H9 (cell line): ENCODE data around the gene KRT28. TPM values are rescaled to one million over a fixed set of nuclear protein-coding genes. Genes with fewer than 3 reads are reported as not detected.

Experiments
- DNase-seq: peaks from one replicate; pipeline ENCODE4 v3.0.0-alpha.2; 2017
- H2AFZ ChIP-seq: one replicate; pipeline ENCODE4 v1.6.1; 2013; ENCODE audit warnings: mild to moderate bottlenecking, low read length, control low read depth, moderate library complexity
- H2AK5ac ChIP-seq: 2 replicates; pipeline ENCODE4 v1.6.1; 2013; ENCODE audit warnings: low read length, control low read depth, mixed read lengths; ENCODE audit not compliant: insufficient read length
- H2BK120ac ChIP-seq: one replicate; pipeline ENCODE4 v1.6.1; 2013; ENCODE audit warnings: low read depth, mild to moderate bottlenecking, low read length, control low read depth, inconsistent platforms; ENCODE audit not compliant: poor library complexity, severe bottlenecking
- H2BK12ac ChIP-seq: 2 replicates; pipeline ENCODE4 v1.6.1; 2013; ENCODE audit warnings: low read length, control low read depth, mixed read lengths, low read depth; ENCODE audit not compliant: insufficient read length
- H2BK15ac ChIP-seq: 2 replicates; pipeline ENCODE4 v1.6.1; 2013; ENCODE audit warnings: low read depth, low read length, control low read depth
- H2BK20ac ChIP-seq: one replicate; pipeline ENCODE4 v1.6.1; 2013; ENCODE audit warnings: low read depth, mild to moderate bottlenecking, low read length, control low read depth, inconsistent platforms; ENCODE audit not compliant: poor library complexity, severe bottlenecking
- H2BK5ac ChIP-seq: 2 replicates; pipeline ENCODE4 v1.6.1; 2013; ENCODE audit warnings: low read length, control low read depth, mixed read lengths; ENCODE audit not compliant: insufficient read length
- H3K14ac ChIP-seq: 2 replicates; pipeline ENCODE4 v1.6.1; 2013; ENCODE audit warnings: low read length, control low read depth; ENCODE audit not compliant: insufficient read depth
- H3K18ac ChIP-seq: 2 replicates; pipeline ENCODE4 v1.6.1; 2013; ENCODE audit warnings: low read depth, mild to moderate bottlenecking, mixed read lengths, low read length, control low read depth; ENCODE audit not compliant: insufficient read length
- H3K23ac ChIP-seq: 2 replicates; pipeline ENCODE4 v1.6.1; 2013; ENCODE audit warnings: low read length, control low read depth, mixed read lengths, low read depth; ENCODE audit not compliant: insufficient read length
- H3K23me2 ChIP-seq: 2 replicates; pipeline ENCODE4 v1.6.1; 2013; ENCODE audit warnings: low read depth, mild to moderate bottlenecking, mixed read lengths, low read length, control low read depth; ENCODE audit not compliant: insufficient read length, poor library complexity, severe bottlenecking
- H3K27ac ChIP-seq: 2 replicates; pipeline ENCODE4 v1.5.1; 2013; ENCODE audit warnings: low read length, control low read depth, mixed read lengths, low read depth; ENCODE audit not compliant: insufficient read length
- H3K27me3 ChIP-seq: 2 replicates; pipeline ENCODE4 v1.6.1; 2013; ENCODE audit warnings: low read length, control low read depth, inconsistent platforms; ENCODE audit not compliant: insufficient read depth
- H3K4ac ChIP-seq: 2 replicates; pipeline ENCODE4 v1.6.1; 2013; ENCODE audit warnings: low read depth, mild to moderate bottlenecking, control low read depth, inconsistent platforms, low read length, moderate library complexity
- H3K4me1 ChIP-seq: 2 replicates; pipeline ENCODE4 v1.6.1; 2013; ENCODE audit warnings: low read length, control low read depth, inconsistent platforms; ENCODE audit not compliant: insufficient read depth
- H3K4me2 ChIP-seq: 2 replicates; pipeline ENCODE4 v1.6.1; 2013; ENCODE audit warnings: low read length, control low read depth, mixed read lengths; ENCODE audit not compliant: insufficient read length, insufficient read depth
- H3K56ac ChIP-seq: 2 replicates; pipeline ENCODE4 v1.6.1; 2013; ENCODE audit warnings: low read depth, mild to moderate bottlenecking, mixed read lengths, low read length, control low read depth; ENCODE audit not compliant: insufficient read length
- H3K79me1 ChIP-seq: 2 replicates; pipeline ENCODE4 v1.6.1; 2013; ENCODE audit warnings: low read depth, mild to moderate bottlenecking, moderate library complexity, low read length, control low read depth, inconsistent platforms; ENCODE audit not compliant: insufficient read depth, poor library complexity, severe bottlenecking
- H3K79me2 ChIP-seq: 2 replicates; pipeline ENCODE4 v1.6.1; 2013; ENCODE audit warnings: low read length, control low read depth, inconsistent platforms; ENCODE audit not compliant: insufficient read depth
- H3K9ac ChIP-seq: 2 replicates; pipeline ENCODE4 v1.6.1; 2013; ENCODE audit warnings: low read length, control low read depth, mixed read lengths; ENCODE audit not compliant: insufficient read length; ENCODE audit errors: extremely low read depth
- H3K9me3 ChIP-seq: one replicate; pipeline ENCODE4 v1.6.1; 2013; ENCODE audit warnings: low read depth, low read length, inconsistent platforms; ENCODE audit not compliant: control insufficient read depth
- H3T11ph ChIP-seq: one replicate; pipeline ENCODE4 v1.6.1; 2013; ENCODE audit warnings: mild to moderate bottlenecking, low read length, control low read depth, inconsistent platforms
- H4K20me1 ChIP-seq: one replicate; pipeline ENCODE4 v1.6.1; 2013; ENCODE audit not compliant: control insufficient read depth, insufficient read length, insufficient read depth
- H4K5ac ChIP-seq: 2 replicates; pipeline ENCODE4 v1.6.1; 2013; ENCODE audit warnings: low read depth, mild to moderate bottlenecking, mixed read lengths, low read length, control low read depth; ENCODE audit not compliant: insufficient read length
- H4K8ac ChIP-seq: replicated peaks from 2 replicates; pipeline ENCODE4 v1.6.1; 2013; ENCODE audit warnings: low read length, control low read depth, mixed read lengths, low read depth; ENCODE audit not compliant: insufficient read length
- H4K91ac ChIP-seq: 2 replicates; pipeline ENCODE4 v1.6.1; 2013; ENCODE audit warnings: low read depth, mild to moderate bottlenecking, moderate library complexity, mixed read lengths, low read length, control low read depth; ENCODE audit not compliant: insufficient read length
- H3K27ac Mint-ChIP-seq, 3 experiments: 2 replicates in 2 of 3; 3 replicates in 1 of 3; pipeline ENCODE4 v1.8.0; 2020 to 2021; ENCODE audit warnings: mixed read lengths in 3 of 3, mild to moderate bottlenecking in 1 of 3, moderate library complexity in 1 of 3
- H3K27me3 Mint-ChIP-seq: 2 replicates; pipeline ENCODE4 v1.8.0; 2021; ENCODE audit warnings: low read depth, mild to moderate bottlenecking, moderate library complexity, mixed read lengths
- H3K36me3 Mint-ChIP-seq, 3 experiments: 2 replicates in 2 of 3; 3 replicates in 1 of 3; pipeline ENCODE4 v1.8.0; 2020 to 2021; ENCODE audit warnings: low read depth in 3 of 3, mixed read lengths in 3 of 3; ENCODE audit not compliant: insufficient read depth in 1 of 3
- H3K4me1 Mint-ChIP-seq, 2 experiments: 2 replicates each; pipeline ENCODE4 v1.8.0; 2020; ENCODE audit warnings: mixed read lengths in 2 of 2
- H3K4me3 Mint-ChIP-seq, 2 experiments: 2 replicates in 1 of 2; 3 replicates in 1 of 2; pipeline ENCODE4 v1.8.0; 2020 to 2021; ENCODE audit warnings: mild to moderate bottlenecking in 2 of 2, mixed read lengths in 2 of 2, moderate library complexity in 1 of 2
- H3K9me3 Mint-ChIP-seq, 2 experiments: 2 replicates in 1 of 2; 3 replicates in 1 of 2; pipeline ENCODE4 v1.8.0; 2020; ENCODE audit warnings: mild to moderate bottlenecking in 2 of 2, mixed read lengths in 2 of 2, moderate library complexity in 1 of 2
- WGBS: extraction: QIAGEN DNeasy Blood & Tissue Kit; methylation state at CpG from one replicate; pipeline ENCODE4 v1.1.7; 2013; ENCODE audit warnings: missing lambda C conversion rate, low lambda C conversion rate, mixed read lengths; ENCODE audit not compliant: insufficient read length; ENCODE audit errors: extremely low coverage; 5-methylcytosine and 5-hydroxymethylcytosine counted together
- total RNA-seq: library from RNA; stranded (reverse); gene quantifications from 2 replicates; pipeline ENCODE4 v1.2.1, GENCODE V29; 2021
- TF ChIP-seq, protein P1 (sequence below): fragments of 200-600 bp; sonication (generic); conservative IDR thresholded peaks from 3 replicates; pipeline ENCODE4 v1.8.0; 2021; ENCODE audit warnings: antibody characterized with exemption, mild to moderate bottlenecking

KRT28 gene
- total RNA-seq, 1 experiment from 2014 or later, result not detected

DNA sequence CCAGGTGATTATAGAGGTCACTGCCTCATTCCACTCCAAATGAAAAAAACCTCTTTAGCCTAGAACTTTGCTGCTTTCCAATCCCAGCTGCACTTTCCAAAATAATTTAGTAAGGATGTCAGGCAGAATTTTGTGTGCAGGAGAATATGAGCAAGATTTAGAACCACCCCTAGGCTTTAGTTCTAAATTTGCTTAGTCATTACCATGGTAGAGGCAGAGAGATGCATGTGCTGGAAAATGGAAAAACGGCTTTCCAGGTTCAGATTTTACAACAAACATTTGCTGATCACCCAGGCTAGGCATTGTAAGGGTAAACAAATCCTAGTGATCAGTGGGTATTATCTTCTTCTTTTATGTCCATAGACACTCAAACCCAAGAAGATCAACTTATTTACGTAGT, 34.1 kb downstream of the KRT28 start:
- no peak overlapping the region for H3K27ac Mint-ChIP-seq
- Histone ChIP-seq H2AK5ac (no peak overlapping the region), H4K5ac (no peak overlapping the region), H3K56ac (no peak overlapping the region), H2BK15ac (no peak overlapping the region), H4K91ac (no peak overlapping the region), H4K20me1 (no peaks in the 10 kb centered on the region), H3K4me1 (no peaks in the 10 kb centered on the region), H2BK12ac (no peak overlapping the region), H3K23ac (no peak overlapping the region), H3K27me3 (no peaks in the 10 kb centered on the region; the same call in 1 of the 2 replicates), H3K79me2 (no peaks in the 10 kb centered on the region), H3K9ac (no peak overlapping the region), H3K18ac (no peak overlapping the region), H3K4ac (no peak overlapping the region), H3K9me3 (peaks cover 4% of the 10 kb centered on the region), H3K4me2 (no peak overlapping the region), H3K27ac (no peak overlapping the region), H2BK20ac (no peak overlapping the region), H4K8ac (no peak overlapping the region), H3K79me1 (no peaks in the 10 kb centered on the region), H3T11ph (no peak overlapping the region), H2BK5ac (no peak overlapping the region), H2AFZ (no peak overlapping the region), H2BK120ac (no peak overlapping the region), H3K14ac (no peak overlapping the region), H3K23me2 (no peaks in the 10 kb centered on the region)
- peaks cover 26 to 28% of the 10 kb centered on the region in 2 experiments for H3K9me3 Mint-ChIP-seq
- H3K27me3 Mint-ChIP-seq, result peaks cover 16% of the 10 kb centered on the region
- DNase-seq, result no peak
- TF ChIP-seq, protein P1, sequence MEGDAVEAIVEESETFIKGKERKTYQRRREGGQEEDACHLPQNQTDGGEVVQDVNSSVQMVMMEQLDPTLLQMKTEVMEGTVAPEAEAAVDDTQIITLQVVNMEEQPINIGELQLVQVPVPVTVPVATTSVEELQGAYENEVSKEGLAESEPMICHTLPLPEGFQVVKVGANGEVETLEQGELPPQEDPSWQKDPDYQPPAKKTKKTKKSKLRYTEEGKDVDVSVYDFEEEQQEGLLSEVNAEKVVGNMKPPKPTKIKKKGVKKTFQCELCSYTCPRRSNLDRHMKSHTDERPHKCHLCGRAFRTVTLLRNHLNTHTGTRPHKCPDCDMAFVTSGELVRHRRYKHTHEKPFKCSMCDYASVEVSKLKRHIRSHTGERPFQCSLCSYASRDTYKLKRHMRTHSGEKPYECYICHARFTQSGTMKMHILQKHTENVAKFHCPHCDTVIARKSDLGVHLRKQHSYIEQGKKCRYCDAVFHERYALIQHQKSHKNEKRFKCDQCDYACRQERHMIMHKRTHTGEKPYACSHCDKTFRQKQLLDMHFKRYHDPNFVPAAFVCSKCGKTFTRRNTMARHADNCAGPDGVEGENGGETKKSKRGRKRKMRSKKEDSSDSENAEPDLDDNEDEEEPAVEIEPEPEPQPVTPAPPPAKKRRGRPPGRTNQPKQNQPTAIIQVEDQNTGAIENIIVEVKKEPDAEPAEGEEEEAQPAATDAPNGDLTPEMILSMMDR, result no peak
- no peaks in the 10 kb centered on the region for H3K4me1 Mint-ChIP-seq
- peaks cover 3 to 5% (median 3%) of the 10 kb centered on the region in 3 experiments; a peak in 4 of 7 replicates for H3K36me3 Mint-ChIP-seq
- no peak overlapping the region for H3K4me3 Mint-ChIP-seq
- no CpG with 5 or more reads among the region's 2 CpGs for WGBS
